ENCODE data around the gene CACNA1I. TPM values are rescaled to one million over a fixed set of nuclear protein-coding genes. Genes with fewer than 3 reads are reported as not detected.

Gene CACNA1I
- total RNA-seq, 1 experiment from 2014 or later, result 0.15 TPM

DNA sequence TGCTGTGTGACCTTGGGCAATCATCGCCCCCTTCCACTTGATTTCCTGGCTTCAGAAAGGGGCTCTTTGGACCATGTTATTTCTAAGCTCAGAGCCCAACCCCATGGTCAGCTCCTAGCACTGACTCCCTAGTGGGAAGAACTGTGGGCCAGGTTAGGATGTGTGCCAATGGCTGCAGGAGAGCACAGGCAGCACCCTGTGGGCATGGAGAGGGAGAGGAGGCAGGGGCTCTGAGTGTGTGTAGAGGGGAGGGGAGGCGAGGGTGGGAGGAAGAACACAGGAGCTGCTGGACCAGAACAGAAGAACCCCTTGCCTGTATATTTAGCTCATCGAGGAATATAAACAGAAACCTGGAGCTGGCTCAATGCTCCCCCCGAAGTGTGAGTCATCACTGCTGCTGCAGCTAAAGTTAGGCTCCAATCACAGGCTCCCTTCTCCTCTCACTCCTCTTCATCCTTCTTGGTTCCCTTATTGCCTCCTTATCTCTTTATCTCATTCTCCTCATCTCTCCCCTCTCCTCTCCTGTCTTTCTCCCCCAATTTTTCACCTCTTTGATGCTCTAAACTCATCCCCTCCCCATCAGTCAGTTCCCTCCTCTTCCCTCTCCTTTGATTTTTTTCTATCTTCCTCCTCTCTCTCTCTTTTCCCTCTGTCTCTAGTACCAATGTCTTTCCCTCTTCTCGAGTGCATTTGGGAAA is 23.5 kb upstream of the CACNA1I start:
- no TSS peak for BruUV-seq (replicated peaks)

More for the DNA sequence above, 23.5 kb upstream of the CACNA1I start:
- Histone ChIP-seq H3K4me3 (replicated peaks in 1 of 2; ENCODE audit: low read depth in 1 of 2, low read length in 2 of 2) (no peak overlapping the region), H2AFZ (ENCODE audit: low read depth, low read length, poor library complexity, severe bottlenecking) (no peak overlapping the region), H3K79me2 (ENCODE audit: insufficient read depth, low read length) (no peaks in the 10 kb centered on the region), H4K20me1 (ENCODE audit: insufficient read depth) (no peaks in the 10 kb centered on the region), H3K9me2 (ENCODE audit: insufficient read depth) (no peaks in the 10 kb centered on the region), H3K9ac (ENCODE audit: low read length) (no peak overlapping the region), H3K4me2 (ENCODE audit: low read length) (peak overlapping the region; percentile 28; the same call in 1 of the 2 replicates), H3K4me1 (ENCODE audit: control insufficient read depth in 1 of 2, insufficient read depth in 2 of 2, low read length in 2 of 2) (peaks cover 3 to 8% of the 10 kb centered on the region in 2 experiments; a peak in 2 of 4 replicates), H3K9me3 (ENCODE audit: control insufficient read depth in 1 of 2, insufficient read depth in 1 of 2, low read depth in 1 of 2, low read length in 2 of 2) (no peaks in the 10 kb centered on the region), H3K27ac (ENCODE audit: low read depth, low read length) (no peak overlapping the region), H3K36me3 (ENCODE audit: control insufficient read depth in 1 of 2, insufficient read depth in 2 of 2, low read length in 2 of 2) (no peaks in the 10 kb centered on the region), H3K27me3 (ENCODE audit: insufficient read depth, low read length) (peaks cover 21% of the 10 kb centered on the region; the same call in 1 of the 2 replicates)
- POLR2A ChIA-PET, result no interaction called here
- CTCF ChIA-PET, result interaction anchor here (0.9 to 1.0 kb wide), 2 partner anchors 8 to 13 kb away, joined by 3 read pairs; no protein-coding TSS in a partner anchor
- TF ChIP-seq TCF7L2 (IDR thresholded peaks at IDR 0.05; ENCODE audit: borderline replicate concordance, extremely low read depth, insufficient read depth, insufficient read length) (no peak), CTCF (IDR thresholded peaks at IDR 0.05 in 2 of 3, conservative IDR thresholded peaks at IDR 0.05 in 1 of 3; ENCODE audit: borderline replicate concordance in 1 of 3, insufficient read depth in 1 of 3, low read depth in 2 of 3, low read length in 2 of 3) (no peak), JUND (IDR thresholded peaks at IDR 0.05) (no peak), SIN3A (IDR thresholded peaks at IDR 0.05; ENCODE audit: low read depth) (no peak), ZFX (IDR thresholded peaks at IDR 0.05) (no peak), SP1 (IDR thresholded peaks at IDR 0.05; ENCODE audit: low read depth) (no peak), EZH2phosphoT487 (IDR thresholded peaks at IDR 0.05; ENCODE audit: borderline replicate concordance) (no peak)
- TF ChIP-seq, protein P1, sequence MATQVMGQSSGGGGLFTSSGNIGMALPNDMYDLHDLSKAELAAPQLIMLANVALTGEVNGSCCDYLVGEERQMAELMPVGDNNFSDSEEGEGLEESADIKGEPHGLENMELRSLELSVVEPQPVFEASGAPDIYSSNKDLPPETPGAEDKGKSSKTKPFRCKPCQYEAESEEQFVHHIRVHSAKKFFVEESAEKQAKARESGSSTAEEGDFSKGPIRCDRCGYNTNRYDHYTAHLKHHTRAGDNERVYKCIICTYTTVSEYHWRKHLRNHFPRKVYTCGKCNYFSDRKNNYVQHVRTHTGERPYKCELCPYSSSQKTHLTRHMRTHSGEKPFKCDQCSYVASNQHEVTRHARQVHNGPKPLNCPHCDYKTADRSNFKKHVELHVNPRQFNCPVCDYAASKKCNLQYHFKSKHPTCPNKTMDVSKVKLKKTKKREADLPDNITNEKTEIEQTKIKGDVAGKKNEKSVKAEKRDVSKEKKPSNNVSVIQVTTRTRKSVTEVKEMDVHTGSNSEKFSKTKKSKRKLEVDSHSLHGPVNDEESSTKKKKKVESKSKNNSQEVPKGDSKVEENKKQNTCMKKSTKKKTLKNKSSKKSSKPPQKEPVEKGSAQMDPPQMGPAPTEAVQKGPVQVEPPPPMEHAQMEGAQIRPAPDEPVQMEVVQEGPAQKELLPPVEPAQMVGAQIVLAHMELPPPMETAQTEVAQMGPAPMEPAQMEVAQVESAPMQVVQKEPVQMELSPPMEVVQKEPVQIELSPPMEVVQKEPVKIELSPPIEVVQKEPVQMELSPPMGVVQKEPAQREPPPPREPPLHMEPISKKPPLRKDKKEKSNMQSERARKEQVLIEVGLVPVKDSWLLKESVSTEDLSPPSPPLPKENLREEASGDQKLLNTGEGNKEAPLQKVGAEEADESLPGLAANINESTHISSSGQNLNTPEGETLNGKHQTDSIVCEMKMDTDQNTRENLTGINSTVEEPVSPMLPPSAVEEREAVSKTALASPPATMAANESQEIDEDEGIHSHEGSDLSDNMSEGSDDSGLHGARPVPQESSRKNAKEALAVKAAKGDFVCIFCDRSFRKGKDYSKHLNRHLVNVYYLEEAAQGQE (IDR thresholded peaks at IDR 0.05; ENCODE audit: low read depth), result no peak
- ATAC-seq (0 out of 2 replicates have a peak, but pooled peaks have one; percentile 24), DNase-seq (ENCODE audit: low read depth, low spot score) (no peak)
- intact Hi-C loops (cut with micrococcal nuclease), result no loop called here
- RAD21 ChIA-PET (ENCODE audit: low non-redundant PET in 1 of 2, low total read pairs in 2 of 2, uncharacterized antibody in 2 of 2, unreplicated experiment in 2 of 2), result no interaction called here
